NCI-H2029 (cell line): ENCODE data around the gene ANO6.
A peak's percentile ranks its signal among the peaks of the same experiment; 100 is the strongest.
"Not testable (repeated sequence)": the region's sequence is repeated elsewhere in the genome, so short reads cannot be mapped to it uniquely, and the experiment has no call there.

Source experiments
- DNase-seq: peaks from one replicate; lab custom pipeline; 2025; lab: John Stamatoyannopoulos, UW

Gene ANO6

GRCh38 chr12:45242180-45242579 is 26.3 kb downstream of the ANO6 start:
- DNase-seq: no peak

- no peak for DNase-seq
Measured at GRCh38 chr12:45243963-45244362, 28.1 kb downstream of the ANO6 start.

GRCh38 chr12:45244561-45245343 is 28.9 kb downstream of the ANO6 start:
- no peak for DNase-seq

- no peak for DNase-seq
Measured at GRCh38 chr12:45246236-45246635, 30.3 kb downstream of the ANO6 start.

GRCh38 chr12:45247589-45247988 is 31.7 kb downstream of the ANO6 start:
- no peak for DNase-seq

- DNase-seq: no peak
Measured at GRCh38 chr12:45248095-45248494, 32.2 kb downstream of the ANO6 start.

- DNase-seq: no peak
Measured at GRCh38 chr12:45254254-45254653, 38.4 kb downstream of the ANO6 start.

GRCh38 chr12:45256721-45257120 is 40.8 kb downstream of the ANO6 start:
- DNase-seq: no peak

GRCh38 chr12:45257185-45257930 is 41.5 kb downstream of the ANO6 start:
- no peak for DNase-seq

- no peak for DNase-seq
Measured at GRCh38 chr12:45259675-45260074, 43.8 kb downstream of the ANO6 start.

- no peak for DNase-seq
Measured at GRCh38 chr12:45260104-45260815, 44.4 kb downstream of the ANO6 start.

- no peak for DNase-seq
Measured at GRCh38 chr12:45260854-45261253, 45.0 kb downstream of the ANO6 start.

GRCh38 chr12:45262185-45262584 is 46.3 kb downstream of the ANO6 start:
- not testable (repeated sequence) for DNase-seq

- no peak for DNase-seq
Measured at GRCh38 chr12:45263587-45263986, 47.7 kb downstream of the ANO6 start.

- DNase-seq: peak; percentile 7
Measured at GRCh38 chr12:45268672-45269411, 52.9 kb downstream of the ANO6 start.

GRCh38 chr12:45269412-45269751 is 53.5 kb downstream of the ANO6 start:
- no peak for DNase-seq

GRCh38 chr12:45270951-45271350 is 55.1 kb downstream of the ANO6 start:
- no peak for DNase-seq

GRCh38 chr12:45273717-45274271 is 57.9 kb downstream of the ANO6 start:
- no peak for DNase-seq

GRCh38 chr12:45276154-45276755 is 60.4 kb downstream of the ANO6 start:
- DNase-seq: no peak

- DNase-seq: no peak
Measured at GRCh38 chr12:45278447-45278846, 62.6 kb downstream of the ANO6 start.
